Measurements from ENCODE around the gene KCNJ11. TPM values are rescaled to one million over a fixed set of nuclear protein-coding genes. Genes with fewer than 3 reads are reported as not detected.

KCNJ11 gene
- total and polyA plus RNA-seq, 12 donors, result 0.11 to 3.2 (median 1.4) TPM

GRCh38 chr11:17389211-17389956, 925 bp upstream of the KCNJ11 start:
- no peaks in the 10 kb centered on the region for H3K27me3 ChIP-seq
- intact Hi-C loops (cut with DNase I), result loop anchor here (5.0 to 10.0 kb wide), 2 partner anchors 113 to 165 kb away; no protein-coding TSS in a partner anchor
- peak overlapping the region in 1 of 5 donors; percentile 35 for H3K27ac ChIP-seq

GRCh38 chr11:17387811-17388210, 648 bp downstream of the KCNJ11 start:
- Histone ChIP-seq H3K9me3 (replicated peaks in 1 of 3) (no peaks in the 10 kb centered on the region), H3K27ac (no peak overlapping the region), H3K36me3 (replicated peaks in 1 of 2) (no peaks in the 10 kb centered on the region), H3K27me3 (no peaks in the 10 kb centered on the region), H3K4me3 (no peak overlapping the region), H3K4me1 (replicated peaks in 1 of 2) (peaks cover 3 to 4% of the 10 kb centered on the region in 2 donors)
- WGBS, 4 donors, result 85 to 92% (median 90%) methylated on average over 9 to 20 of the region's 20 CpGs
- intact Hi-C loops (cut with DNase I), result loop anchor here (5.0 to 10.0 kb wide), 2 partner anchors 114 to 163 kb away; no protein-coding TSS in a partner anchor
- TF ChIP-seq, protein P1, sequence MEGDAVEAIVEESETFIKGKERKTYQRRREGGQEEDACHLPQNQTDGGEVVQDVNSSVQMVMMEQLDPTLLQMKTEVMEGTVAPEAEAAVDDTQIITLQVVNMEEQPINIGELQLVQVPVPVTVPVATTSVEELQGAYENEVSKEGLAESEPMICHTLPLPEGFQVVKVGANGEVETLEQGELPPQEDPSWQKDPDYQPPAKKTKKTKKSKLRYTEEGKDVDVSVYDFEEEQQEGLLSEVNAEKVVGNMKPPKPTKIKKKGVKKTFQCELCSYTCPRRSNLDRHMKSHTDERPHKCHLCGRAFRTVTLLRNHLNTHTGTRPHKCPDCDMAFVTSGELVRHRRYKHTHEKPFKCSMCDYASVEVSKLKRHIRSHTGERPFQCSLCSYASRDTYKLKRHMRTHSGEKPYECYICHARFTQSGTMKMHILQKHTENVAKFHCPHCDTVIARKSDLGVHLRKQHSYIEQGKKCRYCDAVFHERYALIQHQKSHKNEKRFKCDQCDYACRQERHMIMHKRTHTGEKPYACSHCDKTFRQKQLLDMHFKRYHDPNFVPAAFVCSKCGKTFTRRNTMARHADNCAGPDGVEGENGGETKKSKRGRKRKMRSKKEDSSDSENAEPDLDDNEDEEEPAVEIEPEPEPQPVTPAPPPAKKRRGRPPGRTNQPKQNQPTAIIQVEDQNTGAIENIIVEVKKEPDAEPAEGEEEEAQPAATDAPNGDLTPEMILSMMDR (IDR thresholded peaks at IDR 0.05), result no peak
- TF ChIP-seq POLR2A (IDR thresholded peaks at IDR 0.05), result no peak
- no peak for DNase-seq

More at GRCh38 chr11:17389211-17389956, 925 bp upstream of the KCNJ11 start:
- H3K9me3 ChIP-seq (replicated peaks in 1 of 3), result no peaks in the 10 kb centered on the region
- 3 to 16% (median 6%) methylated on average over 11 to 55 of the region's 55 CpGs for WGBS, 4 donors
- DNase-seq, result peak; percentile 59 to 82 (median 72)
- peak overlapping the region in 2 of 4 donors; percentile 36 to 59 for H3K4me3 ChIP-seq
- H3K4me1 ChIP-seq (replicated peaks in 1 of 2), result peaks cover 3 to 4% of the 10 kb centered on the region in 2 donors
- H3K36me3 ChIP-seq (replicated peaks in 1 of 2), result no peaks in the 10 kb centered on the region
- TF ChIP-seq POLR2A (IDR thresholded peaks at IDR 0.05), result no peak
- TF ChIP-seq, protein P1 (IDR thresholded peaks at IDR 0.05), result peak in 4 of 6 experiments; percentile 23 to 73 (median 66)

DNA sequence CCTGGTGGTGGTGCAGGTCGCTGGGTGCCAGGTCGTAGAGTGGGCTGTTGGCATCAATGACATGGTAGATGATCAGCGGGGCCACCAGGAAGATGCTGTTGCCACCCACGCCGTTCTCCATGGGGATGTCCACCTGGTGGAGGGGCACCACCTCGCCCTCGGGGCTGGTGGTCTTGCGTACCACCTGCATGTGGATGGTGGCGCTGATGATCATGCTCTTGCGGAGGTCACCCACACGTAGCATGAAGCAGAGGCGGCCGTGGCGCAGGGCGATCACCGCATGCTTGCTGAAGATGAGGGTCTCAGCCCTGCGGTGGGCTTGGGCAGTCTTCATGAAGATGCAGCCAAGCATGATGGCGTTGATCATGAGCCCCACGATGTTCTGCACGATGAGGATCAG, 1.2 kb downstream of the KCNJ11 start:
- TF ChIP-seq POLR2A (IDR thresholded peaks at IDR 0.05), result no peak
- Histone ChIP-seq H3K4me1 (replicated peaks in 1 of 2) (peaks cover 3 to 4% of the 10 kb centered on the region in 2 donors), H3K27ac (no peak overlapping the region), H3K36me3 (replicated peaks in 1 of 2) (no peaks in the 10 kb centered on the region), H3K27me3 (no peaks in the 10 kb centered on the region), H3K4me3 (no peak overlapping the region), H3K9me3 (replicated peaks in 1 of 3) (no peaks in the 10 kb centered on the region)
- intact Hi-C loops (cut with DNase I), result loop anchor here (5.0 to 10.0 kb wide), 2 partner anchors 115 to 162 kb away; no protein-coding TSS in a partner anchor
- DNase-seq, result no peak
- 93 to 98% (median 96%) methylated on average over 5 to 20 of the region's 20 CpGs for WGBS, 4 donors

DNA sequence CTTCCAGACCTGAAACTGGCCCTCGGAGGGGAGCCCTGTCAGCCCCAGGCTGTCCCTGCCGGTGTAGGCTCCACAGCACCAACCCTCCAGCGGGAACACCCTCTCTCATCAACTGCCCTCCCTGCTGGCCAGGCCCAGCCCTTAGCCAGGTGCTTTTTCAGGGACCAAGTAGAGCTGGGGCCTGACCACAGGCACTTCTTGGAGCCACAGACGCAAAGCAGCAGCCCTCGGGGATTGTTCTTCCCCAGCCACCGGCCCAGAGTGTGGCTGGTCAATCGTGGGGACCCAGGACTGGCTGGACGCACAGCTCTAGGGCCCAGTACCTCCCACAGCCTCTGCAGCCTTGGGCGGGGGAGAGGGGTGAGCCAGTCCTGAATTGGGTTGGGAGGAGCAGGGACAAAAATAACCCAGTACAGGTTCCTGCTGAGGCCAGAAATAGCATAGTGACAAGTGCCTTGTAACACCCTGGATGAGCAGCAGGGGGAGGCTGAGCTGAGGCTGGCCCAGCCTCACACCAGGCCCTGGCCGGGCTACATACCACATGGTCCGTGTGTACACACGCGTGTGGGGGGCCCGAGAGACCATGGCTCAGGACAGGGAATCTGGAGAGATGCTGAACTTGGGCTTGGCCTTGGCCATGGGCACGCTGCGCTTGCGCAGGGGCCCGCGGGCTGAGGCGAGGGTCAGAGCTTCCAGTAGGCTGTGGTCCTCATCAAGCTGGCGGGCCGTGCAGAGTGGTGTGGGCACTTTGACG, 2.0 kb downstream of the KCNJ11 start:
- intact Hi-C loops (cut with DNase I), result loop anchor here (5.0 to 10.0 kb wide), 2 partner anchors 116 to 162 kb away; no protein-coding TSS in a partner anchor
- Histone ChIP-seq H3K27me3 (no peaks in the 10 kb centered on the region), H3K36me3 (replicated peaks in 1 of 2) (no peaks in the 10 kb centered on the region), H3K9me3 (replicated peaks in 1 of 3) (no peaks in the 10 kb centered on the region), H3K27ac (no peak overlapping the region), H3K4me1 (replicated peaks in 1 of 2) (peaks cover 3 to 4% of the 10 kb centered on the region in 2 donors), H3K4me3 (no peak overlapping the region)
- DNase-seq, result peak in 6 of 7 donors; percentile 34 to 80 (median 58)
- no peak for TF ChIP-seq POLR2A (IDR thresholded peaks at IDR 0.05)
- TF ChIP-seq, protein P1 (IDR thresholded peaks at IDR 0.05), result peak; percentile 30 to 75 (median 60)
- 74 to 76% (median 74%) methylated on average over 12 to 23 of the region's 23 CpGs for WGBS, 4 donors

Data from adrenal gland (tissue), 12 donors.